Adrenal gland (tissue), 5 donors: ENCODE results near the gene SBF2.

Source experiments
- POLR2A ChIP-seq, 2 donors: fragments of 450-650 bp; IDR thresholded peaks; one replicate each; pipeline ENCODE4 v1.6.1; 2017; ENCODE audit warnings: antibody characterized with exemption in 2 of 2, mild to moderate bottlenecking in 2 of 2, moderate library complexity in 1 of 2
- TF ChIP-seq, protein P1 (sequence below), 6 experiments: fragments of 450-650 bp in 4 of 6; fragments of 200-600 bp in 2 of 6; sonication (generic) in 1 of 6; IDR thresholded peaks; 1 replicate in 5 of 6; 2 replicates in 1 of 6; pipeline versions ENCODE4 v1.5.1 to v1.8.0; 2016 to 2021; ENCODE audit warnings: antibody characterized with exemption in 6 of 6, mild to moderate bottlenecking in 2 of 6, moderate library complexity in 1 of 6
- donor health status: DM: no; HTN: no; CAD: no.

DNA sequence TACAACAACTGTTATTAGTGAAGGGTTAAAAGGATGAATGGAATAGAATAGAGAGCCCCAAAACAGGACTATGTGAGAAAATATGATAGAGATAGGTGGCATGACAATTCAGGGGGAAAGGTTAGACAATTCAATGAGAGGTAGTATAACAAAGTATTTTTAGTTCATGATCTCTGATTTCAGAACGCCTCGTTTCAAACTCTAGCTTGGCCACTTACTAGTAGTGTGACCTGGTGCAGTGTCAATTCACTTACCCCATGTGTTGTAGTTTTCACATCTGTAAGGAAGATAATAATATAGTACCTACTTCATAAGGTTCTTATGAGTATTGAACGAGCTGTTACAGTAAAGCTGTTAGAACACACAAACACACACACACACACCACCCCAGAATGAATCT lies 322.1 kb downstream of the SBF2 start:
- TF ChIP-seq, protein P1, sequence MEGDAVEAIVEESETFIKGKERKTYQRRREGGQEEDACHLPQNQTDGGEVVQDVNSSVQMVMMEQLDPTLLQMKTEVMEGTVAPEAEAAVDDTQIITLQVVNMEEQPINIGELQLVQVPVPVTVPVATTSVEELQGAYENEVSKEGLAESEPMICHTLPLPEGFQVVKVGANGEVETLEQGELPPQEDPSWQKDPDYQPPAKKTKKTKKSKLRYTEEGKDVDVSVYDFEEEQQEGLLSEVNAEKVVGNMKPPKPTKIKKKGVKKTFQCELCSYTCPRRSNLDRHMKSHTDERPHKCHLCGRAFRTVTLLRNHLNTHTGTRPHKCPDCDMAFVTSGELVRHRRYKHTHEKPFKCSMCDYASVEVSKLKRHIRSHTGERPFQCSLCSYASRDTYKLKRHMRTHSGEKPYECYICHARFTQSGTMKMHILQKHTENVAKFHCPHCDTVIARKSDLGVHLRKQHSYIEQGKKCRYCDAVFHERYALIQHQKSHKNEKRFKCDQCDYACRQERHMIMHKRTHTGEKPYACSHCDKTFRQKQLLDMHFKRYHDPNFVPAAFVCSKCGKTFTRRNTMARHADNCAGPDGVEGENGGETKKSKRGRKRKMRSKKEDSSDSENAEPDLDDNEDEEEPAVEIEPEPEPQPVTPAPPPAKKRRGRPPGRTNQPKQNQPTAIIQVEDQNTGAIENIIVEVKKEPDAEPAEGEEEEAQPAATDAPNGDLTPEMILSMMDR (IDR thresholded peaks at IDR 0.05), result no peak
- TF ChIP-seq POLR2A (IDR thresholded peaks at IDR 0.05), result no peak
